WTC11 (cell line): ENCODE measurements around the gene KISS1R. TPM values are rescaled to one million over a fixed set of nuclear protein-coding genes. Genes with fewer than 3 reads are reported as not detected.

Experiments used
- ATAC-seq: fragments of 200-7000 bp; cut with Tn5 transposase; 2 replicates; pipeline ENCODE4 v1.10.0; 2021; ENCODE audit warnings: mild to moderate bottlenecking, moderate library complexity
- CTCF ChIA-PET: fragments of 300-600 bp; sonication (Branson Sonifier 250); formaldehyde crosslinking; loops from one replicate; lab custom pipeline; 2021; ENCODE audit warnings: antibody characterized with exemption; lab: Charles Lee
- POLR2A ChIA-PET: fragments of 350-600 bp; sonication (Branson Sonifier 250); formaldehyde crosslinking; loops from one replicate; lab custom pipeline; 2021; ENCODE audit warnings: antibody characterized with exemption; lab: Charles Lee
- DNase-seq: peaks from one replicate; pipeline ENCODE4 v3.0.0; 2021; ENCODE audit warnings: low spot score
- H3K27ac Mint-ChIP-seq: 2 replicates; pipeline ENCODE4 v1.8.0; 2021; ENCODE audit warnings: mixed read lengths
- H3K27me3 Mint-ChIP-seq: 2 replicates; pipeline ENCODE4 v1.8.0; 2021; ENCODE audit warnings: low read depth, mild to moderate bottlenecking, moderate library complexity, mixed read lengths
- H3K36me3 Mint-ChIP-seq: 2 replicates; pipeline ENCODE4 v1.8.0; 2021; ENCODE audit warnings: mixed read lengths
- H3K4me1 Mint-ChIP-seq: 2 replicates; pipeline ENCODE4 v1.8.0; 2022; ENCODE audit warnings: mixed read lengths
- H3K4me3 Mint-ChIP-seq: 2 replicates; pipeline ENCODE4 v1.8.0; 2021; ENCODE audit warnings: mild to moderate bottlenecking, moderate library complexity, mixed read lengths
- H3K9me3 Mint-ChIP-seq: 2 replicates; pipeline ENCODE4 v1.8.0; 2021; ENCODE audit warnings: mixed read lengths
- EMX1 ChIP-seq: fragments of 250-450 bp; sonication (Bioruptor Pico); IDR thresholded peaks from 2 replicates; pipeline ENCODE4 v1.8.0; 2021; ENCODE audit warnings: mild to moderate bottlenecking
- FOXJ3 ChIP-seq: sonication (generic); formaldehyde crosslinking; IDR thresholded peaks from 2 replicates; pipeline ENCODE4 v1.9.0; 2021; ENCODE audit warnings: missing genetic modification reagents, mild to moderate bottlenecking, borderline replicate concordance
- FOXK1 ChIP-seq: sonication (generic); formaldehyde crosslinking; IDR thresholded peaks from 2 replicates; pipeline ENCODE4 v1.8.0; 2022; ENCODE audit warnings: mild to moderate bottlenecking, moderate library complexity, missing genetic modification reagents
- GABPB1 ChIP-seq: sonication (generic); formaldehyde crosslinking; IDR thresholded peaks from 2 replicates; pipeline ENCODE4 v1.8.1; 2023; ENCODE audit warnings: mild to moderate bottlenecking, missing genetic modification reagents
- GRHL2 ChIP-seq: fragments of 250-450 bp; sonication (Bioruptor Pico); IDR thresholded peaks from 2 replicates; pipeline ENCODE4 v1.8.0; 2022; ENCODE audit warnings: mild to moderate bottlenecking, moderate library complexity; ENCODE audit not compliant: insufficient replicate concordance, severe bottlenecking
- NFYB ChIP-seq: sonication (generic); formaldehyde crosslinking; conservative IDR thresholded peaks from 2 replicates; pipeline ENCODE4 v1.8.0; 2022; ENCODE audit warnings: low read depth, missing genetic modification reagents
- RORB ChIP-seq: fragments of 250-450 bp; sonication (Bioruptor Pico); IDR thresholded peaks from 2 replicates; pipeline ENCODE4 v1.9.0; 2021; ENCODE audit warnings: mild to moderate bottlenecking
- SMAD4 ChIP-seq: sonication (generic); formaldehyde crosslinking; IDR thresholded peaks from 2 replicates; pipeline ENCODE4 v1.8.0; 2022; ENCODE audit warnings: mild to moderate bottlenecking, missing genetic modification reagents
- SOX15 ChIP-seq: fragments of 250-450 bp; sonication (Bioruptor Pico); IDR thresholded peaks from 2 replicates; pipeline ENCODE4 v1.9.0; 2021; ENCODE audit warnings: mild to moderate bottlenecking
- TCF7 ChIP-seq: sonication (generic); formaldehyde crosslinking; IDR thresholded peaks from 2 replicates; pipeline ENCODE4 v1.8.0; 2022; ENCODE audit warnings: mild to moderate bottlenecking, low read depth, missing genetic modification reagents, moderate library complexity
- TP53 ChIP-seq: sonication (generic); formaldehyde crosslinking; IDR thresholded peaks from 2 replicates; pipeline ENCODE4 v1.8.1; 2023; ENCODE audit warnings: mild to moderate bottlenecking, missing genetic modification reagents
- ZNF138 ChIP-seq: sonication (generic); formaldehyde crosslinking; conservative IDR thresholded peaks from 2 replicates; pipeline ENCODE4 v1.8.1; 2022; ENCODE audit warnings: mild to moderate bottlenecking, moderate library complexity, missing genetic modification reagents
- total RNA-seq: library from RNA; stranded (reverse); gene quantifications from 3 replicates; pipeline ENCODE4 v1.2.3, GENCODE V29; 2021
- TF ChIP-seq, protein P1 (sequence below): sonication (generic); formaldehyde crosslinking; IDR thresholded peaks from 2 replicates; pipeline ENCODE4 v1.8.0; 2022; ENCODE audit warnings: mild to moderate bottlenecking, missing genetic modification reagents
- TF ChIP-seq, protein P2 (sequence below): sonication (generic); formaldehyde crosslinking; IDR thresholded peaks from 2 replicates; pipeline ENCODE4 v1.8.1; 2023; ENCODE audit warnings: mild to moderate bottlenecking, missing genetic modification reagents
- TF ChIP-seq, protein P3 (sequence below): fragments of 250-450 bp; sonication (Bioruptor Pico); IDR thresholded peaks from 2 replicates; pipeline ENCODE4 v1.9.0; 2021; ENCODE audit warnings: mild to moderate bottlenecking
- TF ChIP-seq, protein P4 (sequence below): fragments of 250-450 bp; sonication (Bioruptor Pico); IDR thresholded peaks from 2 replicates; pipeline ENCODE4 v2.1.2; 2022; ENCODE audit warnings: mild to moderate bottlenecking, moderate library complexity
- TF ChIP-seq, protein P5 (sequence below): sonication (generic); formaldehyde crosslinking; IDR thresholded peaks from 2 replicates; pipeline ENCODE4 v1.8.0; 2022; ENCODE audit warnings: mild to moderate bottlenecking, missing genetic modification reagents
- TF ChIP-seq, protein P6 (sequence below): sonication (generic); formaldehyde crosslinking; IDR thresholded peaks from 2 replicates; pipeline ENCODE4 v1.8.0; 2022; ENCODE audit warnings: mild to moderate bottlenecking, missing genetic modification reagents
- TF ChIP-seq, protein P7 (sequence below): fragments of 250-450 bp; sonication (Bioruptor Pico); IDR thresholded peaks from 2 replicates; pipeline ENCODE4 v1.9.0; 2021; ENCODE audit warnings: mild to moderate bottlenecking, borderline replicate concordance

KISS1R gene
- total RNA-seq, 1 experiment from 2014 or later = 2.9 TPM

DNA sequence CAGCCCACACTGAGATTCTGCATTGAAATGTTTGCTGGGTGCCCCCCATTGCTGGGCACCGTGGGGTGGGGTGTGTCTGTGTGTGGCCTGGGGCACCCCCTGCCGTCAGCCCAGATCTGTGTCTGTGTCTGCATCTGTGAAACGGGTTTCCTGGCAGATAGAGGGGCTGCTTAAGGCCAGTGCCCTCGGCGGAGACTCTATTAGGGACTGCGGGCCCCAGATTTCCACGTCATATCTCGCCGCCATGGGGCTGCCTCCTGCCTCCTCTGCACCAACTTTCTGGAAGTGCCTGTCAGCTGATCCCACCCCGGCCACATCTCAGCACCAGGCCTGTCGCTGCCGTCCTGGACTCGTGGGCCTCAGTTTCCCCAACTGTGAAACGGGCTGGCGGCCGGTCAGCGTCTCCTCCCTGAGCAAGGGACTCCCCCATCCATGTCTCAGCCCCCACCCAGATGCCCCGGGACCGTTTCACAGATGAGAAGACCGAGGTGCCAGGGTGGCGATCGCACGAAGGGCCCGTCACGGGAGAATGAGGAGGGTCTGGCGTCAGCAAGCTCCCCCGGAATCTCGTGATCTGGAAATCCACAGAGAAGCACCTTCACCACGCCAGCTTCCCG is 30.1 kb downstream of the KISS1R start:
- H3K4me3 Mint-ChIP-seq = no peak overlapping the region
- H3K27me3 Mint-ChIP-seq = no peaks in the 10 kb centered on the region
- H3K9me3 Mint-ChIP-seq = no peaks in the 10 kb centered on the region
- TF ChIP-seq TCF7 (CRISPR knock-in tag) = no peak
- no peak for TF ChIP-seq GRHL2 (CRISPR knock-in tag)
- no peak for TF ChIP-seq FOXK1 (CRISPR knock-in tag)
- TF ChIP-seq, protein P1, sequence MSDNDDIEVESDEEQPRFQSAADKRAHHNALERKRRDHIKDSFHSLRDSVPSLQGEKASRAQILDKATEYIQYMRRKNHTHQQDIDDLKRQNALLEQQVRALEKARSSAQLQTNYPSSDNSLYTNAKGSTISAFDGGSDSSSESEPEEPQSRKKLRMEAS (CRISPR knock-in tag) = no peak
- TF ChIP-seq NFYB (CRISPR knock-in tag) = no peak
- TF ChIP-seq EMX1 (CRISPR knock-in tag) = no peak
- no peak for TF ChIP-seq TP53 (CRISPR knock-in tag)
- TF ChIP-seq, protein P2, sequence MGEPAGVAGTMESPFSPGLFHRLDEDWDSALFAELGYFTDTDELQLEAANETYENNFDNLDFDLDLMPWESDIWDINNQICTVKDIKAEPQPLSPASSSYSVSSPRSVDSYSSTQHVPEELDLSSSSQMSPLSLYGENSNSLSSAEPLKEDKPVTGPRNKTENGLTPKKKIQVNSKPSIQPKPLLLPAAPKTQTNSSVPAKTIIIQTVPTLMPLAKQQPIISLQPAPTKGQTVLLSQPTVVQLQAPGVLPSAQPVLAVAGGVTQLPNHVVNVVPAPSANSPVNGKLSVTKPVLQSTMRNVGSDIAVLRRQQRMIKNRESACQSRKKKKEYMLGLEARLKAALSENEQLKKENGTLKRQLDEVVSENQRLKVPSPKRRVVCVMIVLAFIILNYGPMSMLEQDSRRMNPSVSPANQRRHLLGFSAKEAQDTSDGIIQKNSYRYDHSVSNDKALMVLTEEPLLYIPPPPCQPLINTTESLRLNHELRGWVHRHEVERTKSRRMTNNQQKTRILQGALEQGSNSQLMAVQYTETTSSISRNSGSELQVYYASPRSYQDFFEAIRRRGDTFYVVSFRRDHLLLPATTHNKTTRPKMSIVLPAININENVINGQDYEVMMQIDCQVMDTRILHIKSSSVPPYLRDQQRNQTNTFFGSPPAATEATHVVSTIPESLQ (CRISPR knock-in tag) = no peak
- no peak for TF ChIP-seq SOX15 (CRISPR knock-in tag)
- no peak for TF ChIP-seq ZNF138
- no peak for TF ChIP-seq GABPB1
- TF ChIP-seq, protein P3, sequence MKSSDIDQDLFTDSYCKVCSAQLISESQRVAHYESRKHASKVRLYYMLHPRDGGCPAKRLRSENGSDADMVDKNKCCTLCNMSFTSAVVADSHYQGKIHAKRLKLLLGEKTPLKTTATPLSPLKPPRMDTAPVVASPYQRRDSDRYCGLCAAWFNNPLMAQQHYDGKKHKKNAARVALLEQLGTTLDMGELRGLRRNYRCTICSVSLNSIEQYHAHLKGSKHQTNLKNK (CRISPR knock-in tag) = no peak
- no peak for TF ChIP-seq FOXJ3 (CRISPR knock-in tag)
- TF ChIP-seq, protein P4, sequence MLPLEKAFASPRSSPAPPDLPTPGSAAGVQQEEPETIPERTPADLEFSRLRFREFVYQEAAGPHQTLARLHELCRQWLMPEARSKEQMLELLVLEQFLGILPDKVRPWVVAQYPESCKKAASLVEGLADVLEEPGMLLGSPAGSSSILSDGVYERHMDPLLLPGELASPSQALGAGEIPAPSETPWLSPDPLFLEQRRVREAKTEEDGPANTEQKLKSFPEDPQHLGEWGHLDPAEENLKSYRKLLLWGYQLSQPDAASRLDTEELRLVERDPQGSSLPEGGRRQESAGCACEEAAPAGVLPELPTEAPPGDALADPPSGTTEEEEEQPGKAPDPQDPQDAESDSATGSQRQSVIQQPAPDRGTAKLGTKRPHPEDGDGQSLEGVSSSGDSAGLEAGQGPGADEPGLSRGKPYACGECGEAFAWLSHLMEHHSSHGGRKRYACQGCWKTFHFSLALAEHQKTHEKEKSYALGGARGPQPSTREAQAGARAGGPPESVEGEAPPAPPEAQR (CRISPR knock-in tag) = no peak
- no peak for TF ChIP-seq SMAD4 (CRISPR knock-in tag)
- TF ChIP-seq, protein P5, sequence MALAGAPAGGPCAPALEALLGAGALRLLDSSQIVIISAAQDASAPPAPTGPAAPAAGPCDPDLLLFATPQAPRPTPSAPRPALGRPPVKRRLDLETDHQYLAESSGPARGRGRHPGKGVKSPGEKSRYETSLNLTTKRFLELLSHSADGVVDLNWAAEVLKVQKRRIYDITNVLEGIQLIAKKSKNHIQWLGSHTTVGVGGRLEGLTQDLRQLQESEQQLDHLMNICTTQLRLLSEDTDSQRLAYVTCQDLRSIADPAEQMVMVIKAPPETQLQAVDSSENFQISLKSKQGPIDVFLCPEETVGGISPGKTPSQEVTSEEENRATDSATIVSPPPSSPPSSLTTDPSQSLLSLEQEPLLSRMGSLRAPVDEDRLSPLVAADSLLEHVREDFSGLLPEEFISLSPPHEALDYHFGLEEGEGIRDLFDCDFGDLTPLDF (CRISPR knock-in tag) = no peak
- no peak for TF ChIP-seq RORB (CRISPR knock-in tag)
- TF ChIP-seq, all 79 proteins: peak for 0
- DNase-seq (no peak), ATAC-seq (no peak)
- ChIA-PET CTCF (interaction anchor here (0.9 to 1.0 kb wide), 2 partner anchors 9 to 13 kb away, joined by 3 to 4 read pairs; no protein-coding TSS in a partner anchor), POLR2A (interaction anchor here (0.7 kb wide), 1 partner anchor 29 kb away, joined by 3 read pairs; no protein-coding TSS in a partner anchor)
- peaks cover 12% of the 10 kb centered on the region for H3K36me3 Mint-ChIP-seq
- no peaks in the 10 kb centered on the region for H3K4me1 Mint-ChIP-seq
- H3K27ac Mint-ChIP-seq = no peak overlapping the region

DNA sequence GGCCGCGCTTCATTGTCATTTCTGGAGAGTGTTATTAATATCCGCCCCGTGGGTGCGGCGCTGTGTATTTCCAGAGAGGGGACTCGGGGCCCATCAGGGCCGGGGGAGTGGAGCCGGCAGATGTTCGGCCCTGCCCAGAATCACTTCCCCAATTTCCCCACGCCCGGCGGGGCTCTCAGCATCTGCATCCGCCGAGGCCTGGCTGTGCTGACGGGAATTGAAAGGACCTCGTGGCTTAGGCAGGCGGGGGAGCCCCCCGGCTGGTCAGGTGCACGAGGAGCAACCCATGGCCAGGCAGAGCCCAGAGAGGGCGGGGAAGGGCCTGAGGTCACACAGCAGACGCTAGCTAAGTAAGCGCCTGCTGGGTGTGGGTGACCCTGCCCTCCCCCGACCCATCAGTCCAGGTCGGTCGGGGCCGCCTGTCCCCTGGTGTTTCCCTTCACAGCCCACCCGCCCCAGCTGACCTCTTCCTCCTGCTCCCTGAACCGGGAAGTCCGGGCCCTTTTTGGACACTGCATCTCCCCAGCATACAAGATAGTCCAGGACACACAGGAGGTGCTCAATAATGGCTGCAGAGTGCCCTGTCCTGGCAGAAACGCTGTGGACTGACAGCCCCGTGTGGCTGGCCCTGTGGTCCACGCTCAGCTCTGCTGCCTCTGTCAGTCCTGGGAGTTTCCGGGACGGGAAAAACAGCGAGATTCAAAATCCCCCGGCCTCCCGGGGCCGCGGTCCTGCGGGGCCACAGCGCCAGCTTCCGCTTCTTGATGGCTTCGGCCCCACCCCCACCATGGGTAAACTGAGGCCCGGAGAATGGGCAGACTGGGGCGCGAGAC is 30.8 kb downstream of the KISS1R start:
- Mint-ChIP-seq H3K36me3 (peaks cover 7% of the 10 kb centered on the region), H3K9me3 (no peaks in the 10 kb centered on the region), H3K27me3 (no peaks in the 10 kb centered on the region), H3K4me3 (no peak overlapping the region), H3K27ac (no peak overlapping the region), H3K4me1 (peaks cover 2% of the 10 kb centered on the region; the same call in 1 of the 2 replicates)
- ATAC-seq = no peak; the same call in 1 of the 2 replicates
- POLR2A ChIA-PET = interaction anchor here (0.6 kb wide), 1 partner anchor 256 kb away, joined by 3 read pairs; no protein-coding TSS in a partner anchor
- no peak for DNase-seq
- CTCF ChIA-PET = interaction anchor here (0.9 kb wide), 1 partner anchor 9 kb away, joined by 3 read pairs; no protein-coding TSS in a partner anchor
- TF ChIP-seq, protein P6, sequence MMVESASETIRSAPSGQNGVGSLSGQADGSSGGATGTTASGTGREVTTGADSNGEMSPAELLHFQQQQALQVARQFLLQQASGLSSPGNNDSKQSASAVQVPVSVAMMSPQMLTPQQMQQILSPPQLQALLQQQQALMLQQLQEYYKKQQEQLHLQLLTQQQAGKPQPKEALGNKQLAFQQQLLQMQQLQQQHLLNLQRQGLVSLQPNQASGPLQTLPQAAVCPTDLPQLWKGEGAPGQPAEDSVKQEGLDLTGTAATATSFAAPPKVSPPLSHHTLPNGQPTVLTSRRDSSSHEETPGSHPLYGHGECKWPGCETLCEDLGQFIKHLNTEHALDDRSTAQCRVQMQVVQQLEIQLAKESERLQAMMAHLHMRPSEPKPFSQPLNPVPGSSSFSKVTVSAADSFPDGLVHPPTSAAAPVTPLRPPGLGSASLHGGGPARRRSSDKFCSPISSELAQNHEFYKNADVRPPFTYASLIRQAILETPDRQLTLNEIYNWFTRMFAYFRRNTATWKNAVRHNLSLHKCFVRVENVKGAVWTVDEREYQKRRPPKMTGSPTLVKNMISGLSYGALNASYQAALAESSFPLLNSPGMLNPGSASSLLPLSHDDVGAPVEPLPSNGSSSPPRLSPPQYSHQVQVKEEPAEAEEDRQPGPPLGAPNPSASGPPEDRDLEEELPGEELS (CRISPR knock-in tag) = no peak
- TF ChIP-seq TCF7 (CRISPR knock-in tag) (no peak), SMAD4 (CRISPR knock-in tag) (no peak), GABPB1 (no peak)
- TF ChIP-seq, protein P7, sequence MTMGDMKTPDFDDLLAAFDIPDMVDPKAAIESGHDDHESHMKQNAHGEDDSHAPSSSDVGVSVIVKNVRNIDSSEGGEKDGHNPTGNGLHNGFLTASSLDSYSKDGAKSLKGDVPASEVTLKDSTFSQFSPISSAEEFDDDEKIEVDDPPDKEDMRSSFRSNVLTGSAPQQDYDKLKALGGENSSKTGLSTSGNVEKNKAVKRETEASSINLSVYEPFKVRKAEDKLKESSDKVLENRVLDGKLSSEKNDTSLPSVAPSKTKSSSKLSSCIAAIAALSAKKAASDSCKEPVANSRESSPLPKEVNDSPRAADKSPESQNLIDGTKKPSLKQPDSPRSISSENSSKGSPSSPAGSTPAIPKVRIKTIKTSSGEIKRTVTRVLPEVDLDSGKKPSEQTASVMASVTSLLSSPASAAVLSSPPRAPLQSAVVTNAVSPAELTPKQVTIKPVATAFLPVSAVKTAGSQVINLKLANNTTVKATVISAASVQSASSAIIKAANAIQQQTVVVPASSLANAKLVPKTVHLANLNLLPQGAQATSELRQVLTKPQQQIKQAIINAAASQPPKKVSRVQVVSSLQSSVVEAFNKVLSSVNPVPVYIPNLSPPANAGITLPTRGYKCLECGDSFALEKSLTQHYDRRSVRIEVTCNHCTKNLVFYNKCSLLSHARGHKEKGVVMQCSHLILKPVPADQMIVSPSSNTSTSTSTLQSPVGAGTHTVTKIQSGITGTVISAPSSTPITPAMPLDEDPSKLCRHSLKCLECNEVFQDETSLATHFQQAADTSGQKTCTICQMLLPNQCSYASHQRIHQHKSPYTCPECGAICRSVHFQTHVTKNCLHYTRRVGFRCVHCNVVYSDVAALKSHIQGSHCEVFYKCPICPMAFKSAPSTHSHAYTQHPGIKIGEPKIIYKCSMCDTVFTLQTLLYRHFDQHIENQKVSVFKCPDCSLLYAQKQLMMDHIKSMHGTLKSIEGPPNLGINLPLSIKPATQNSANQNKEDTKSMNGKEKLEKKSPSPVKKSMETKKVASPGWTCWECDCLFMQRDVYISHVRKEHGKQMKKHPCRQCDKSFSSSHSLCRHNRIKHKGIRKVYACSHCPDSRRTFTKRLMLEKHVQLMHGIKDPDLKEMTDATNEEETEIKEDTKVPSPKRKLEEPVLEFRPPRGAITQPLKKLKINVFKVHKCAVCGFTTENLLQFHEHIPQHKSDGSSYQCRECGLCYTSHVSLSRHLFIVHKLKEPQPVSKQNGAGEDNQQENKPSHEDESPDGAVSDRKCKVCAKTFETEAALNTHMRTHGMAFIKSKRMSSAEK = no peak
- TF ChIP-seq, protein P3 (CRISPR knock-in tag) = no peak
